ENCODE measurements around the gene PCK1.
"Not testable (repeated sequence)": the region's sequence is repeated elsewhere in the genome, so short reads cannot be mapped to it uniquely, and the experiment has no call there.

Gene PCK1

DNA sequence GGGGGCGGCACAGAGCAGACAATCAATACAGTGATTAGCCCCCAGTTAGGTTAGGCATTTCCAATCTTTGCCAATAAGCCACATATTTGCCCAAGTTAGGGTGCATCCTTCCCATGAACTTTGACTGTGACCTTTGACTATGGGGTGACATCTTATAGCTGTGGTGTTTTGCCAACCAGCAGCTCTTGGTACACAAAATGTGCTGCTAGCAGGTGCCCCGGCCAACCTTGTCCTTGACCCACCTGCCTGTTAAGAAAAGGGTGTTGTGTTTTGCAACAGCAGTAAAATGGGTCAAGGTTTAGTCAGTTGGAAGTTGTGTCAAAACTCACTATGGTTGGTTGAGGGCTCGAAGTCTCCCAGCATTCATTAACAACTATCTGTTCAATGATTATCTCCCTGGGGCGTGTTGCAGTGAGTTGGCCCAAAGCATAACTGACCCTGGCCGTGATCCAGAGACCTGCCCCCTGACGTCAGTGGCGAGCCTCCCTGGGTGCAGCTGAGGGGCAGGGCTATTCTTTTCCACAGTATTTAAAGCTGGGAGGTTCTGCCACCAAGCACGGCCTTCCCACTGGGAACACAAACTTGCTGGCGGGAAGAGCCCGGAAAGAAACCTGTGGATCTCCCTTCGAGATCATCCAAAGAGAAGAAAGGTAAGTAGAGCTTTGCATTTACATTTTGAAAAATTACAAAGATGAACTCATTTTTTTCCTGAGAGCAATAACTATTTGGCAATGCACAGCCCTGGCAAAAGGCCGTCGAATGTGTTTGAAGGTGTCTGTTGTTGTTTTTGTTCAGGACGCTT lies at the start of gene PCK1:
Gene PCK1, plus strand, starts transcription at position 557 of the 802 bp plus-strand sequence. CDS start 302 bp downstream, outside the sequence.
- no peak for DNase-seq (ENCODE audit: low read depth in 2 of 2)

DNA sequence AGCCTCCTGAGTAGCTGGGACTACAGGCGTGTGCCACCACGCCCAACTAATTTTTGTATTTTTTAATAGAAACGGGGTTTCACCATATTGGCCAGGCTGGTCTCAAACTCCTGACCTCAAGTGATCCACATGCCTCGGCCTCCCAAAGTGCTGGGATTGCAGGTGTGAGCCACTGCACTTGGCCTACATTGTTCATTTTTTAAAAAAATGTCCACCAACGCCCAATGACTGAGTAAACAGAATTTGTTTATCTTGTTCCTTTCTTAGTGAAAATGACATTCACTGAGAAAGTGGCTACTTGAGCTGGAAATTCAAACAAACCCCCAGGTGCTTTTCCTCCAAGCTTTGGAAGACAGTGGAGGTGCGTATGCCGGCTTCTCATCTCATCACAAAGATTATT lies 49.2 kb upstream of the PCK1 start:
- not testable (repeated sequence) for DNase-seq (ENCODE audit: low read depth in 2 of 2)

DNA sequence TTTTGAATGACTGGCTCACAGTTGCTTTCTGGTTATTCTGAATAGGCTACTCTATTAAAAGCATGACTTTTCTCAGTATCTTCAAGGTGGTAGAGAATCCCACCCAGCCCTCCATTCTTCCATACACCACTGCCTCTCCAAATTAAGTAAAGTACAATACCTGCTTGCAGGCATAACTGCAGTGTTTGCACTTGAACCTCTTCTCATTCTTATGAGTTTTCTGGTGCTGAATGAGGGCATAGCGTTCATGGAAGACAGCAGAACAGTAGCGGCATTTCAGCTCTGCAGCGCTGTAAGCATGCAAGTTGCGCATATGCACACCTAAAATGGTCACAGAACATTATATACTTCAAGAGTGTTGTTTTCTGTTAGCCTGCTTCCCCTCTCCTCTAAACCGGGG lies 48.5 kb upstream of the PCK1 start:
- no peak for DNase-seq (ENCODE audit: low read depth in 2 of 2)

DNA sequence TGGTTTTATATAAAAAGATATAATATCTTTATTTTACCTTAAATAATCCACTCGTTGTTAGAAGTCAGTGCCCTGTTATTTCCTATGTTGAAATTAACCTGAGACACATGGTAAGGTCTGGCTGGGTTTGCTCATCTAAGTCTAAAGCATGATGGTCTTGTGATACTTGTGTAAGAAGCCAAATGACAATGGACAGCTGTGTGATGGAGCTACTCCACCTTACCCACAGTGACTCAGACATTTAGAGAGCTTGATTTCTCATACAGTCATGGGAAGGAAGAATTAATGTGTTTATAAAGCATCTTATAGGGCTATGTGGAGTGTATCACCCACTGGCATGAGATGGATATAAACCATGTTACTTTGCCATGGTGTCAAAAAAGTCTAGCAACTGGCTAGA lies 47.7 kb upstream of the PCK1 start:
- DNase-seq (ENCODE audit: low read depth in 2 of 2) = no peak

DNA sequence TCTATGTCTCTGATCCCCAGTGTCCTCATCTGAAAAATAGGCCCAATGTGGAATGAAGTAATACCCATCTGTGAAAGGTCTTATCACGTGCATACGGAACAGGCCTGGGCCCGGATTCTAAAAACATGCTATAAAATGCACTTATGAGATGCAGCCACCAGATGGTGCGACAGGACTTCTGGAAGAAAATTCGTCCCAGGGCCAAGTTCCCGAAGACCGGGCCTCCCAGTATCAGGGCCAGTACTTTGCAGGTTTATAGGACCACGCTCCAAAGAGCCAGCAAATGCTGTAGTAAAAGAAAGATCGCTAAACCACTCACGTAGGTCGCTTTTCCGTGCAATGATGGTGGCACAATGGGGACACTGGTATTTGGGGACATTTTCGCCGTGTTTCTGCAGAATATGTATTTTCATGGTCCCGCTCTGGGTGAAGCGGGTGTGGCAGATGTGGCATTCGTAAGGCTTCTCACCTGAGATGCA lies 46.6 kb upstream of the PCK1 start:
- DNase-seq (ENCODE audit: low read depth in 2 of 2) = no peak

DNA sequence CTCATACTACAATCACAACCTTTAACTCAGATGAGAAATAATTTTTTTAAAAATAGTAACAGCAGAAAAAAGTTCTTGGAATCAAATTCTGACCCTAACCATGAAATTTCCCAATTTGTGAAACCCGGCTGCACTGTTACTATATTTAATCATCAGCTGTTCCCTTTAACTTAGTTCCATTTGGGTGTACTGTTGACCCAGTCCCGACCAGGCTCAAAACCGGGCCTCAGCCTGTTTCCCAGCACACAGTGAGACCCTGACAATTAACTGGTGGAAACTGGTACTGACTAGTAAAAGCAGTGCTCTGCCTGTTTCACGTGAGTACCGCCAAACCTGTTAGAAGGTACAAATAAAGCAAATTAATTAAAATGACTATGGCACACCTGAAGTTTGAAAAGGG lies 43.0 kb upstream of the PCK1 start:
- DNase-seq (ENCODE audit: low read depth in 2 of 2) = no peak

DNA sequence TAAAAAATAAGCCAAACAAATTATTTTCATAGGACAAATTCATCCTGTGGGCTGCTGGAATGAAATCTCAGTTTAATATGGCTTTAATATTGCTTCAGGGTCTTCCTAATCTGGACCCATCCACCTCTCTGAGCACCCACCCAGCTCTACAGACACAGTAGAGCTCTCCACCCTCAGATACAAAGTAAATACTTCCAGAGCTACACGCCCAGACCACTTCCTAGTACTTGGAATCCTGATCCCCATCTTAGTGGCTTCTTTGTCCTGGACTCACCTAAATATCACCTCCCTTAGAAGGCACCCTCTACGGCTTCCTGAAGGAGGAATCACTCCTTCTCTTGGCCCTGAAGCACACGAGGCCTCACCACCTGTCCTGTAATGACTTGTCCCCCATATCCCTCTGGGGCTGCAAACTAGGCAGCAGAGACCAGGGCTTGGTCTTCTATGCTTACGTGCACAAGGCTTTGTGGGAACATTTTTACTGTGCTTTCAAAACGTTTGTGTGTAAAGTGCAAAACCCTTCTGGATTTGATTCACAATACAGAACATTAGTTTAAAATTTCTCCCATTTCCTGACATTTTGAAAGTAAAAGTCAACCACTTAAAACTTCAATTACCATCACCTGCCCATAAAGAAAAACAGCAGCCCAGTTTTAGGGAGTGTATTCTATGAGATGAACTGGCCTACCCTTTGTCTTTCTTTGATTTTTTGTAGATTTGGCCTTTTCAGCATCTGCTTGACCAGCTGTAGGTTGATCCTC lies 38.4 kb upstream of the PCK1 start:
- DNase-seq (ENCODE audit: low read depth in 2 of 2) = no peak

DNA sequence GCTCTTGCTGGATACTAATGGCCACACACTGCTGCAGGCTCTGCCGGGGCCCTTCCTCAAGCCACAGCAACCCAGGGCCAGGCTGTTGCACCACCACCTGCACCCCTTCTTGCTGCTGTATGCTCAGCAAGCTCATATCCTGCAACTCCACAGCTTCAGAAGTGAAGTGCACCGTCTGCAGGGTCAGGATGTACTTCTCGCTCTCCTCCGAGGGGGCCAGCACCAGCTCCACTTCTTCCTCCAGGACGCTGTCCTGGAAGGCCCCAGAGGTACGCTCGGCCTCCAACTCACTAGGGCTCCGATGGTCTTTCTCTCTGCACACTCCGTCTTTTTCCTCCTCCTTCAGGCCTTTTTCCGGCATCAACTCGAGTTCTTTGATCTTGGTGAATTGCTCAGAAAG lies 37.1 kb upstream of the PCK1 start:
- no peak for DNase-seq (ENCODE audit: low read depth in 2 of 2)

DNA sequence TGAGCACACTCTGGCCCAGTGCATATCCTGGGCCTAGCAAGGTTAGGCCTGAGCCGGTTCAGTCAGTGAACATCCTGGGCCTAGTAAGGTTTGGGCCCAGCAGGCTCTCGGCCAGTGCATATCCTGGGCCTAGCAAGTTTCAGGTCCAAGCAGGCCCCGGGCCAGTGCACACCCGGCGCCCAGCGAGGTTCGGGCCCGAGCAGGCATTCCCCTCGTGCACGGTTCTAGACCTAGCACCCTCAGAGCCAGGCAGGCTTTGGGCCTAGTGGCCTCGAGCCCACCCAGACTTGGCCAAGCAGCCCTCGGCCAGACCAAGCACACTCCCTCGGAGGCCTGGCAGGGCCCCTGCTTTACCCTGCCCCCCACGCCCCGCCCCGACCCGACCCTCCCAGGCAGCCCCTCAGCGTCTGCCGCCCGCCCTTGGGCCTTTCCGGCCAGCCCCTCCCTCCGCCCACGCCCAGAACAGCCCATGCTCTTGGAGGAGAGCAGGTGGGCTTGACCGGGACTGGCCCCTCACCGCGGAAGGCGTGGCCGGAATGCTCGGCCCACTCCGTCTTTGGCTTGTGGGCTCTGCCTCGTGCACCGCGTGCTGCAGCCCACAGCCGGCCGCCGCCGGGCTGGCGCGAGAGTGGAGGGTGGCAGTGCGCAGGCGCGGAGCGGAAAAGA lies 36.3 kb upstream of the PCK1 start, which contains the start of gene CTCFL:
Gene CTCFL, minus strand, starts transcription at position 630 of the 666 bp plus-strand sequence. CDS start 935 bp downstream, outside the sequence.
- no peak for DNase-seq (ENCODE audit: low read depth in 2 of 2)

DNA sequence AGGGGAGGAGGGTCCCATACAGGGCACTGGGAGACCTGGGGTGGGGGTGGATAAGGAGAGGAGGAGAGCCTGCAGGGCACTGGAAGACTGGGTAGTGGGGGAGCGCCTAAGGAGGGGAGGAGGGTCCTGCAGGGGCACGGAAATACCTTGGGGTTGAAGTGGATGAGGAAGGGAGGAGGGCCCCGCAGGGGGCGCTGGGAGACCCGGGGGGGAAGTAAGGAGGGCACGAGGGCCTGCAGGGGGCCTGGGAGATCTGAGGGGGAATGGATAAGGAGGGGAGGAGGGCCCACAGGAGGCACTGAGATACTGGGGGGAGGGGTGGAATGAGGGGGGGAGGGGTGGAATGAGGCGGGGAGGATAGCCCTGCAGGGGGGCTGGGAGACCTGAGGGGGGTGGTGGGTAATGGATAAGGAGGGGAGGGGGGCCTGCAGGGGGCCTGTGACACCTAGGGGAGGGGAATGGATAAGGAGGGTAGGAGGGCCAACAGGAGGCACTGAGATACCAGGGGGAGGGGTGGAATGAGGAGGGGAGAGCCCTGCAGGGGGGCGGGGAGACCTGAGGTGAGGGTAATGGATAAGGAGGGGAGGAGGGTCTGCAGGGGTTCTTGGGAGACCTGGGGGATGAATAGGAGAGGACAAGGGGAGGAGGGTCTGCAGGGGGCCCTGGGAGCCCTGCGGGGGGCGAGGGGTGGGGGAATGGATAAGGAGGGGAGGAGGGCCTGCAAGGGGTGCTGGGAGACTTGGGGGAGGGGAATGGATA lies 35.4 kb upstream of the PCK1 start:
- DNase-seq (ENCODE audit: low read depth in 2 of 2) = no peak

DNA sequence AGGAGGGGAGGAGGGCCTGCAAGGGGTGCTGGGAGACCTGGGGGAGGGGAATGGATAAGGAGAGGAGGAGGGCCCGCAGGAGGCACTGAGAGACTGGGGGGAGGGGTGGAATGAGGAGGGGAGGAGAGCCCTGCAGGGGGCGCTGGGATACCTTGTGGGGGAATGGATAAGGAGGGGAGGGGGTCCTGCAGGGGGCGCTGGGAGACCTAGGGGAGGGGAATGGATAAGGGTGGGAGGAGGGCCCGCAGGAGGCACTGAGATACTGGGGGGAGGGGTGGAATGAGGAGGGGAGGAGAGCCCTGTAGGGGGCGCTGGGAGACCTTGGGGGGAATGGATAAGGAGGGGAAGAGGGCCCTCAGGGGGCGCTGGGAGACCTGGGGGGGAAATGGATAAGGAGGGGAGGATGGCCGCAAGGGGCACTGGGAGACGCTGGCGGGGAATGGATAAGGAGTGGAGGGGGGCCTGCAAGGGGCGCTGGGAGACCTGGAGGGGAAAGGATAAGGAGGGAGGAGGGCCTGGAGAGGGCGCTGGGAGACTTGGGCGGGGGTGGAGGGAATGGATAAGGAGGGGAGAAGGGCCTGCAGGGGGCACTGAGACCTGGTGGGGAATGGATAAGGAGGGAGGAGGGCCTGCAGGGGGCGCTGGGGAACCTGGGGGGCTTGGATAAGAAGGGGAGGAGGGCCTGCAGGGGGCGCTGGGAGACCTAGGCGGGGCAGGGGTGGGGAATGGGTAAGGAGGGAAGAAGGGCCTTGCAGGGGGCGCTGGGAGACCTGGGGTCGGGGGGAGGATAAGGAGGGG lies 34.6 kb upstream of the PCK1 start:
- no peak for DNase-seq (ENCODE audit: low read depth in 2 of 2)

DNA sequence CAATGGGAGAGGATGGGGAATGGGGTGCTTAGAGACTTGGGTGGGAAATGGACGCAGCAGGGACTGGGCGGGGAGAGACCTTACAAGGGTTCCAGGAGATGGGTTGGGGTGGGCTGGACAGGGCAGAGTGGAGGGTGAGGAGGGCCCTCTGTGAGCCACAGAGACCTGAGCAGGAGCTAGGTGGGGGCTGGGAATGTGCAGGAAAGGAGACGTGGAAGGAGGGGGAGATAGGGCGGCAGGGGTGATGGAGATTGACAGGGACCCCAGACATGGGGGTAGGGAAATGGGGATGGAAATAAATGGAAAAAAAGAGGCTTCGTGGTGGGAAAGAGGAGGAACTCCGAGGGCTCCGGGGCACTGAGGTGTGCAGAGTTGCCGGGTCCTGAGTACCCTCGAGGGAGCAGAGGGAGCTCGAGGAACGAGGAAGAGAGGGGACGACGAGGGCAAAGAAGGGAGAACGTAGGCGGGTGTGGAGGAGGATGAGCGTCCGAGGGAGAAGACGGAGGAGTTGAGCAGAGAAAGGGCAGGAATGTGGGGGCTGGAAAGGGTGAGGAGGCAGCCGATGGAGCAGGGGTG lies 33.9 kb upstream of the PCK1 start:
- DNase-seq (ENCODE audit: low read depth in 2 of 2) = no peak

DNA sequence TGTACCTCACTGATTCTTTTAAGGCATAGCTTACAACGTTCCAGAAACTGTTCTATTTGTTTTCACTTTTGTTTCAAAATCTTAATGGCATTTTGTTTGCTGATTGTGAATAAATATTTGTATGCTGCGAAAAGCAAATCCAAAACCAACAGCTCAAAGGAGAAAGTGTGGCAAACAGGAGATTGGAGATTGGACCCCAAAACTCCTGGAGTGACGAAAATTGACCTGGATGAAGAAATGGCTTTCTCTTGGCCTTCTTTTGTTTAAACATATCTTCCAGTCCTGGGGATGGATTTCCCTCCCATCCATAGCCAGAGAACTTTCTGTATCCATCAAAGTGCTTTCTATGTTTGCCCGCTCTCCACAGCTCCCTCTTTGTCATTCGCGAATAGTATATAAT lies 33.2 kb upstream of the PCK1 start:
- no peak for DNase-seq (ENCODE audit: low read depth in 2 of 2)

DNA sequence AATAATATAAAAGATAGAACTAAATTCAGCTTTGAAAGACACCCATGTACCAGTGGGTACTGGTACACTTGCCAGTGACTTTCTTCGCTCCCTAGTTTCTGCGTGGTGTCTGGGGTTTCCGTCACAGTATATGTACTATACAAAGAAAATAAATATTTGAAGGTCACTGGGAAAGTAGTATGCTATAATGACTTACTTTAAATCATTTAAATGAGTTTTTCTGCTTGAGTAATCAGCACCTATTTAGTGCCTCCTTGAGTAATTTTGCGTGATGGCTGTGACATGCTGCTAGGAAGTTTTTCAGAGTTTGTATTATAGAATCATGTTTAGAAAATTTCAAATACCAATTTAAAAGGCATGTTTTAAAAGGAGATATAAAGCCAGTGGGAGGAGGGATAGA lies 32.8 kb upstream of the PCK1 start:
- DNase-seq (ENCODE audit: low read depth in 2 of 2) = no peak

DNA sequence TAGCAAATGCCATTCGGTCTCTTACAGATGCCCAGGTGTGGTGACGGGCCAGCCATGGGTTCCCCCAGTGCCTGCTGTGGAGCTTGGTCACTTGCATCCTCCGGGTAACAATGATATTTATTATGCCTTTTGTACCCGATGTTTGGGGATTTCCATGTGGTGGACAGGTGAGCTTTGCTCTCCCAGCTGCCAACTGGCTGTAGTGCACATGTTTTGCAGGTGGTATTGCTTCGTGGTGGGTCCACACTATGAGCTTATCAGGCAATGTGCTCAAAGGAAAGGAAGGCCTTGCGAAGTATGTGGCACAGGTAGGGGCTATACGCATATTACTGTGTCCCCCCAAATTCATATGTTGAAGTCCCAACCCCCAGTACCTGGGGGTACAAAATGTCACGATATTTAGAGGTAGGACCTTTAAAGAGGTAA lies 31.7 kb upstream of the PCK1 start:
- no peak for DNase-seq (ENCODE audit: low read depth in 2 of 2)

DNA sequence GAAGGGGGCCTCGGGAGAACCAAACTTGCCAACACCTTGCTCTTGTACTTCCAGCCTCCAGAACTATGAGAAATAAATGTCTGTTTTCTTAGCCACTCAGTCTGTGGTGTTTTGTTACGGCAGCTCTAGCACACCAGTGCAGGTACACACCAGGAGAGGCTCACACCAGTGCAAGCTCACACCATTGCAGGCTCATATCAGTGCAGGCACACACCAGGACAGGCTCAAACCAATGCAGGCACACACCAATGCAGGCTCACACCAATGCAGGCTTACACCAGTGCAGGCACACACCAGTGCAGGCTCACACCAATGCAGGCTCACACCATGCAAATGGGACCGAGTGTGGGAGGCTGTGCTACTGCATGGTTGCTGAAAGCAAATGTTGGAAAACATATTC lies 31.1 kb upstream of the PCK1 start:
- no peak for DNase-seq (ENCODE audit: low read depth in 2 of 2)

DNA sequence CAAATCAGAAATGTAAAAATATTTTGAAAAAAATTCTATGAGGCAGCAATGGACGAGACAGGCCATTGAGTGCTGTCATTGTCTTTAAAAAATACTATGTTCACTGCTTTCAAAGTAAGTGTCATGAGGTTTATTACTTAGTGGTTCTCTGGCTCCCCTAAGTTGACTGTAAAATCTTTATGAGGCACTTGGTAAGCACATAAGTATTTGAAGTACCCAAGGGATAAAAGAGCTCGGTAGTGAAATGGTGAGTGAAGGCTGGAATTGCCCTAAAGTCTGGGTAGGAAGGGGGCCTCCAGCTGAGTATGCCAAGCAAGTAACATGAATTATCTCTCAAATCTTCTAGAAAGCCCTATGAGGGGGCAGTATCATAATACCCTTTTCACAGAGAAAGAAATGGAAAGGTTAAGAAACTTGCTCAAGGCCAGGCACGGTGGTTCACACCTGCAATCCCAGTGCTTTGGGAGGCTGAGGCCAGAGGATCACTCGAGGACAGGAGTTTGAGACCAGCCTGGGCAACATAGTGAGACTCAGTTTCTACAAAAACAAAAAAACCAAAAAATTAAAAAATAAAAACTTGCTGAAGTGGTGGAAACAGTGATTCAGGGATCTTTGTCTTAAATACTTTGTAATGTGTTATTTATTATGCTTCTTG lies 30.5 kb upstream of the PCK1 start:
- no peak for DNase-seq (ENCODE audit: low read depth in 2 of 2)

DNA sequence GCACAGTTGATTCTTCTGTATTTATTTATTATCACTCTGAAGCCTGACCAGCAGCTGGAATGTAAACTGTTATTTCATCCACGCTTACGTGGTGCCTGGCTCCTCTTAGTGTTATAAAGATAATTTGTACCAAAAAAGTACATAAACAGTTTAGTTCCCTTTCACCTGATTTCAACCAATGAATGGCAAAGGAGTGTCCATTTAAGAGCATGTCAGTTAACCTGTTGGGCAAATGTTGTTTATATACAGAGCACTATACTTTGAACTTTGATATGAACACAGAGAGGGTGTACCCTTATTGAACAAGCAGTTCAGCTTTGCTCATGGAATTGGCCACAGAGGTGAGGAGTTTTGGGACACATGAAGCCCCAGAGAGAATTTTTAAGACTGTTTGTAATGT lies 28.8 kb upstream of the PCK1 start:
- DNase-seq (ENCODE audit: low read depth in 2 of 2) = no peak

DNA sequence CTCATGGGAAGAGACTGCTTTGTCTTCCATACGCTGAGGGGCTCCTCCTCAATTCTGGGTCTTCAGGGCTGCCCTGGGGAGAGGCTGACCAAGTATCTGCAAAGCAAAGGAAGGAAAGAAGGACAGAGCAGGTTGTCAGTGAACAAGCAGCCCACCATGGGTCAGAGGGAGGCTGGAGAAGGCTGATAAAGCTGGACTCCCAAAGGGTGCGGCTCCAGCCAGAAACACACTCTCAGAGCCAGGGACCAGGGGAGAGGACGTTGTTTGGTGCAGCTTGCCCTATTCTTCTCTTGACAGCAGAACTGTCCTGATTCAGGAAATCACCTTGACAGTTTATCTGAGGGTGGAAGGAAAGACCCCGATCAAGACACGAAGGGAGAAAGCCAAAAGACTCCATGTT lies 25.6 kb upstream of the PCK1 start:
- DNase-seq (ENCODE audit: low read depth in 2 of 2) = no peak

DNA sequence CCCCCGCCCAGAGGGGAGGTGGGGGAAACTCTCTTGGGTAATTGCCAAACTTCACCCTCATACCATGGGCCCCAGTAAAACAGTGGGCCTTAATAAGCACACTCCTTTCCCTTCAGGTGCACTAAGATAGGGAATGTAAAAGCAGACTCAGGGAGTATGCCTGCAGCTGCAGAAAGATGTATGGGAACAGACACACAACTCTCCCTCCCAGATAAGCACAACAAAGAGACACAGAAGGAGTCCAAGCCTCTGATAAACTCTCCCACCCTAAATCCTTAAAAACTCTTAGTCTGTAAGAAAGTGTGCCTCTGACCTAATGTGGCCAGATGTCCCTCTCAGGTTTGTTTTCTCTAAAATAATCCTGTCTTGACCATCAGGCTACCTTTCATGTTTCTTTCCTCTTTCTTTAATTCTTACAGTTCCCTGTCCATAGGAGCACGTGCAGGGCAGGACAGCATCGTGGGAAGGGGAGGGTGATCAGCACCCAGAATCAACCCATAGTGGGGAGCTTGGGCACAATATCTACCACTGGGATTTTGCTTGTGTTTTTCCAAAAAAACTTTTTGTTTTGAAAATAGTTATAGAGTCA lies 24.7 kb upstream of the PCK1 start:
- no peak for DNase-seq (ENCODE audit: low read depth in 2 of 2)

All from stimulated activated CD4-positive, alpha-beta T cell treated with anti-CD3 and anti-CD28 coated beads, Interleukin-1b, Interleukin-23, amount 100 ng/mL, for 1 hour (primary cell).